ENCODE results near the gene SRP19.
A peak's percentile ranks its signal among the peaks of the same experiment; 100 is the strongest.
"Not testable (repeated sequence)": the region's sequence is repeated elsewhere in the genome, so short reads cannot be mapped to it uniquely, and the experiment has no call there.

Gene SRP19

GRCh38 chr5:112892776-112893175 lies 31.7 kb downstream of the SRP19 start:
- Histone ChIP-seq H3K4me1 (ENCODE audit: control insufficient read depth, insufficient read depth, low read length) (no peaks in the 10 kb centered on the region), H3K4me3 (ENCODE audit: low read length) (no peak overlapping the region), H3K27me3 (ENCODE audit: control insufficient read depth, insufficient read depth, low read length) (no peaks in the 10 kb centered on the region), H3K36me3 (ENCODE audit: control insufficient read depth, insufficient read depth, low read length) (no peaks in the 10 kb centered on the region; the same call in 1 of the 2 replicates), H3K27ac (ENCODE audit: low read length) (no peak overlapping the region), H3K9me3 (ENCODE audit: control insufficient read depth, insufficient read depth, low read length) (no peaks in the 10 kb centered on the region)
- no CpG with 5 or more reads among the region's 13 CpGs for WGBS (ENCODE audit: insufficient coverage, insufficient read length)
- no peak for DNase-seq (ENCODE audit: low read depth, low spot score)

GRCh38 chr5:112895682-112896081 lies 34.6 kb downstream of the SRP19 start:
- H3K27ac ChIP-seq (ENCODE audit: low read length), result no peak overlapping the region
- no CpG with 5 or more reads among the region's 3 CpGs for WGBS (ENCODE audit: insufficient coverage, insufficient read length)
- H3K9me3 ChIP-seq (ENCODE audit: control insufficient read depth, insufficient read depth, low read length), result no peaks in the 10 kb centered on the region
- DNase-seq (ENCODE audit: low read depth, low spot score), result no peak
- H3K4me1 ChIP-seq (ENCODE audit: control insufficient read depth, insufficient read depth, low read length), result no peaks in the 10 kb centered on the region
- H3K4me3 ChIP-seq (ENCODE audit: low read length), result no peak overlapping the region
- H3K27me3 ChIP-seq (ENCODE audit: control insufficient read depth, insufficient read depth, low read length), result no peaks in the 10 kb centered on the region
- no peaks in the 10 kb centered on the region; the same call in 1 of the 2 replicates for H3K36me3 ChIP-seq (ENCODE audit: control insufficient read depth, insufficient read depth, low read length)

GRCh38 chr5:112902561-112902960 lies 41.5 kb downstream of the SRP19 start:
- Histone ChIP-seq H3K4me1 (ENCODE audit: control insufficient read depth, insufficient read depth, low read length) (no peaks in the 10 kb centered on the region), H3K36me3 (ENCODE audit: control insufficient read depth, insufficient read depth, low read length) (peaks cover 3% of the 10 kb centered on the region; the same call in 1 of the 2 replicates), H3K9me3 (ENCODE audit: control insufficient read depth, insufficient read depth, low read length) (no peaks in the 10 kb centered on the region), H3K27ac (ENCODE audit: low read length) (no peak overlapping the region), H3K4me3 (ENCODE audit: low read length) (no peak overlapping the region), H3K27me3 (ENCODE audit: control insufficient read depth, insufficient read depth, low read length) (no peaks in the 10 kb centered on the region)
- WGBS (ENCODE audit: insufficient coverage, insufficient read length), result no CpG with 5 or more reads among the region's 3 CpGs
- DNase-seq (ENCODE audit: low read depth, low spot score), result no peak

DNA sequence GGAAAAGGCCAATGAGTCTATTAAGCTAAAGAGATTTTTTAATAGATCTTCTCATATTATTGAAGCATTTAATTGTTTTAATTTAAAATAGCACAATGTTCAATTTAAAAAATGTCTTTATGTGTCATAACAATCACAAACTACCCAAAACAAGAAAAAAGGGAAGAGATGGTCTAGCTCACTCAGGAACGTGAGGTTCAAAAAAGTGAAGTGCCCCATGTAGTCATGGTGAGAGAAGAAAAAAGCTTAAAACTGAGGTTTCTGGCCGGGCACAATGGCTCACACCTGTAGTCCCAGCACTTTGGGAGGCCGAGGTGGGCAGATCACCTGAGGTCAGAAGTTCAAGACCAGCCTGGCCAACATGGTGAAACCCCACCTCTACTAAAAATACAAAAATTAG lies 43.9 kb downstream of the SRP19 start:
- H3K9me3 ChIP-seq (ENCODE audit: control insufficient read depth, insufficient read depth, low read length); H3K4me3 ChIP-seq (ENCODE audit: low read length); H3K36me3 ChIP-seq (ENCODE audit: control insufficient read depth, insufficient read depth, low read length); H3K27me3 ChIP-seq (ENCODE audit: control insufficient read depth, insufficient read depth, low read length); H3K4me1 ChIP-seq (ENCODE audit: control insufficient read depth, insufficient read depth, low read length); DNase-seq (ENCODE audit: low read depth, low spot score); H3K27ac ChIP-seq (ENCODE audit: low read length): not testable (repeated sequence)
- WGBS (ENCODE audit: insufficient coverage, insufficient read length), result no CpG with 5 or more reads among the region's 3 CpGs

- no peaks in the 10 kb centered on the region for H3K36me3 ChIP-seq (ENCODE audit: control insufficient read depth, insufficient read depth, low read length)
- no peak overlapping the region for H3K27ac ChIP-seq (ENCODE audit: low read length)
- no peaks in the 10 kb centered on the region for H3K27me3 ChIP-seq (ENCODE audit: control insufficient read depth, insufficient read depth, low read length)
- no CpG with 5 or more reads among the region's 3 CpGs for WGBS (ENCODE audit: insufficient coverage, insufficient read length)
- no peaks in the 10 kb centered on the region for H3K9me3 ChIP-seq (ENCODE audit: control insufficient read depth, insufficient read depth, low read length)
- no peak for DNase-seq (ENCODE audit: low read depth, low spot score)
- no peak overlapping the region for H3K4me3 ChIP-seq (ENCODE audit: low read length)
- H3K4me1 ChIP-seq (ENCODE audit: control insufficient read depth, insufficient read depth, low read length), result no peaks in the 10 kb centered on the region
Observed at GRCh38 chr5:112906637-112907036, 45.5 kb downstream of the SRP19 start.

DNA sequence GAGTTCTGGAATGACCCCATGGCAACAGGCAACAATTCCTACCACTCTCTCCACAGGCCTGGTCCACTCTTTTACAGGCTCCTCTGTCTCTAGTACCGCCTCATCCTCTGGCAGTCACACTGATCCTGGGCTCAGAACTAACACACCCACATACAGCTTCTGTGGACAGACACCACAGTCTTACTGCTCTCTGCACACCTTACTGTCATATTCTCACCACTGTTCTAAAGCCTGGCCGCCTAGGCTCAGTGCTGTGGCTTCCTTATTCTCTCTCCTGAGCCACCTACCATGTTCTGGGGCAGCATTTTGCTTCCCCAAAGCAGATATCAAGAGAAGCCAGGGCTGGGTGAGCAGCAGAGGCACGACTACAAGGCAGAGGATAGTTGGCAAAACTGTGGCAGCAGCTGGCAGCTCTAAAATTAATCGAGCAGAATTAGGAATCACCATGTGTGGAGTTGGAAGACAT lies 46.1 kb downstream of the SRP19 start:
- DNase-seq (ENCODE audit: low read depth, low spot score), result no peak
- no peak overlapping the region for H3K27ac ChIP-seq (ENCODE audit: low read length)
- no peaks in the 10 kb centered on the region for H3K27me3 ChIP-seq (ENCODE audit: control insufficient read depth, insufficient read depth, low read length)
- H3K4me1 ChIP-seq (ENCODE audit: control insufficient read depth, insufficient read depth, low read length), result no peaks in the 10 kb centered on the region
- WGBS (ENCODE audit: insufficient coverage, insufficient read length), result no CpG with 5 or more reads among the region's 4 CpGs
- no peak overlapping the region for H3K4me3 ChIP-seq (ENCODE audit: low read length)
- no peaks in the 10 kb centered on the region for H3K9me3 ChIP-seq (ENCODE audit: control insufficient read depth, insufficient read depth, low read length)
- H3K36me3 ChIP-seq (ENCODE audit: control insufficient read depth, insufficient read depth, low read length), result no peaks in the 10 kb centered on the region

DNA sequence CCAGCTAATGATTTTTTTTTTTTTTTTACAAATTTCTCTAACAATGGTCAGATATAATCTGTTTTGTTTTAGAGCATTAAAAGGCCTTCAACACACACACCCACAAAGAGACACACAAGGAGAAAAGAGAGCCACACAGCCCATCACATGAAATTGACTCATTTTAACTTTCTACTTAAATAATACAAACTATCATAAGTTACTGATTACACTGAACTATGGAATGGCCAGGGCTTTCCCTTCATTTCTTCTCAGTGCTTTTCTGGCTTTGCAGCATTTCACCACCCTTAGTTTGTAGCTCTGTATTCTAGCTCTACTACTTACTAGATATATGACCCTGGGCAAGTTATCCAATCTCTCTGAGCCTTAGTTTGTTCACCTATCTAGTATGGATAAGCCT lies 47.8 kb downstream of the SRP19 start:
- H3K27ac ChIP-seq (ENCODE audit: low read length), result no peak overlapping the region
- DNase-seq (ENCODE audit: low read depth, low spot score), result no peak
- no peaks in the 10 kb centered on the region for H3K27me3 ChIP-seq (ENCODE audit: control insufficient read depth, insufficient read depth, low read length)
- no peaks in the 10 kb centered on the region for H3K36me3 ChIP-seq (ENCODE audit: control insufficient read depth, insufficient read depth, low read length)
- no peaks in the 10 kb centered on the region for H3K4me1 ChIP-seq (ENCODE audit: control insufficient read depth, insufficient read depth, low read length)
- H3K9me3 ChIP-seq (ENCODE audit: control insufficient read depth, insufficient read depth, low read length), result no peaks in the 10 kb centered on the region
- H3K4me3 ChIP-seq (ENCODE audit: low read length), result no peak overlapping the region

GRCh38 chr5:112910529-112910928 lies 49.4 kb downstream of the SRP19 start:
- Histone ChIP-seq H3K27ac (ENCODE audit: low read length) (no peak overlapping the region), H3K4me1 (ENCODE audit: control insufficient read depth, insufficient read depth, low read length) (no peaks in the 10 kb centered on the region), H3K36me3 (ENCODE audit: control insufficient read depth, insufficient read depth, low read length) (no peaks in the 10 kb centered on the region), H3K4me3 (ENCODE audit: low read length) (no peak overlapping the region), H3K9me3 (ENCODE audit: control insufficient read depth, insufficient read depth, low read length) (no peaks in the 10 kb centered on the region), H3K27me3 (ENCODE audit: control insufficient read depth, insufficient read depth, low read length) (no peaks in the 10 kb centered on the region)
- DNase-seq (ENCODE audit: low read depth, low spot score), result no peak
- no CpG with 5 or more reads among the region's 1 CpG for WGBS (ENCODE audit: insufficient coverage, insufficient read length)

DNA sequence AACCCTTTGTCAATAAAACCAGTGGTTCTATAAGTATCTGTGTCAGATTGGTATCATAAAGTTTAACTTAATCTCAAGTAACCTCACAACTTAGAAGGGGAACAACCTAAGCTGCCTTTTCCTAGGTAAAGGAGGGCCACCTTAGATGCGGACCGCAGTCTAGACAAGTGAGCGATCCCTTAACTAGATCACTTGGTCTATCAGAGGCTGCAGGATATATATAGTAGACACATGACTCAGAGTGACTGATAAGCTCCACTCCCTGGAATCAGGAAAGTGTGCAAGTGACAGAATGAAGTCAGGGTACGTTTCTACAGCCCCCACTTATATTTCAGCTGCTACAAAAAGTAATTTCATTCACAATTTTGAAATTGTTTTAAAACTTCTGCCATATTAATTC lies 53.5 kb downstream of the SRP19 start:
- DNase-seq (ENCODE audit: low read depth, low spot score), result no peak
- H3K4me1 ChIP-seq (ENCODE audit: control insufficient read depth, insufficient read depth, low read length), result no peaks in the 10 kb centered on the region
- H3K9me3 ChIP-seq (ENCODE audit: control insufficient read depth, insufficient read depth, low read length), result no peaks in the 10 kb centered on the region
- no peak overlapping the region for H3K4me3 ChIP-seq (ENCODE audit: low read length)
- no CpG with 5 or more reads among the region's 4 CpGs for WGBS (ENCODE audit: insufficient coverage, insufficient read length)
- H3K27ac ChIP-seq (ENCODE audit: low read length), result no peak overlapping the region
- H3K27me3 ChIP-seq (ENCODE audit: control insufficient read depth, insufficient read depth, low read length), result no peaks in the 10 kb centered on the region
- H3K36me3 ChIP-seq (ENCODE audit: control insufficient read depth, insufficient read depth, low read length), result no peaks in the 10 kb centered on the region

GRCh38 chr5:112915831-112916230 lies 54.7 kb downstream of the SRP19 start:
- no CpG with 5 or more reads among the region's 1 CpG for WGBS (ENCODE audit: insufficient coverage, insufficient read length)
- Histone ChIP-seq H3K27me3 (ENCODE audit: control insufficient read depth, insufficient read depth, low read length) (no peaks in the 10 kb centered on the region), H3K4me1 (ENCODE audit: control insufficient read depth, insufficient read depth, low read length) (no peaks in the 10 kb centered on the region), H3K4me3 (ENCODE audit: low read length) (no peak overlapping the region), H3K36me3 (ENCODE audit: control insufficient read depth, insufficient read depth, low read length) (no peaks in the 10 kb centered on the region), H3K9me3 (ENCODE audit: control insufficient read depth, insufficient read depth, low read length) (no peaks in the 10 kb centered on the region), H3K27ac (ENCODE audit: low read length) (no peak overlapping the region)
- no peak for DNase-seq (ENCODE audit: low read depth, low spot score)

GRCh38 chr5:112917453-112917995 lies 56.4 kb downstream of the SRP19 start:
- Histone ChIP-seq H3K4me1 (ENCODE audit: control insufficient read depth, insufficient read depth, low read length) (no peaks in the 10 kb centered on the region), H3K27ac (ENCODE audit: low read length) (no peak overlapping the region), H3K36me3 (ENCODE audit: control insufficient read depth, insufficient read depth, low read length) (no peaks in the 10 kb centered on the region), H3K9me3 (ENCODE audit: control insufficient read depth, insufficient read depth, low read length) (no peaks in the 10 kb centered on the region), H3K4me3 (ENCODE audit: low read length) (no peak overlapping the region), H3K27me3 (ENCODE audit: control insufficient read depth, insufficient read depth, low read length) (no peaks in the 10 kb centered on the region)
- WGBS (ENCODE audit: insufficient coverage, insufficient read length), result no CpG with 5 or more reads among the region's 2 CpGs
- DNase-seq (ENCODE audit: low read depth, low spot score), result peak; percentile 9

Measured in iPS DF 6.9 (cell line).